Measurements from ENCODE around the gene ZNF593. TPM values are rescaled to one million over a fixed set of nuclear protein-coding genes. Genes with fewer than 3 reads are reported as not detected.

Gene ZNF593
- total and polyA plus RNA-seq, 7 donors = 16.3 to 114 (median 37.2) TPM

DNA sequence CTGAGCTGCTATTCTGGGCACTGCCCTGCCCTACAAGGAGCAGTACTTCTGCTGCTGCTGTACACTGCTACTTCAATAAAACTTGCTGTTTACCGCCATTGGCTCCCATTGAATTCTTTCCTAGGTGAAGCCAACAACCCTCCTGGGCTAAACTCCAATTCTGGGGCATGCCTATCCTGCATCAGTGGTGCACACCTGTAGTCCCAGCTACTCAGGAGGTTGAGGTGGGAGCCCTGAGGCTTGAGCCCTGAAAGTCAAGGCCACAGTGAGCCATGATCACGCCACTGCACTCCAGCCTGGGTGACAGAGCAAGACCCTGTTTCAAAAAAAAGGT is 36.9 kb upstream of the ZNF593 start:
- TF ChIP-seq EP300 (IDR thresholded peaks at IDR 0.05) (no peak), POLR2A (IDR thresholded peaks at IDR 0.05) (no peak), POLR2AphosphoS5 (IDR thresholded peaks at IDR 0.05) (no peak)
- TF ChIP-seq, protein P1, sequence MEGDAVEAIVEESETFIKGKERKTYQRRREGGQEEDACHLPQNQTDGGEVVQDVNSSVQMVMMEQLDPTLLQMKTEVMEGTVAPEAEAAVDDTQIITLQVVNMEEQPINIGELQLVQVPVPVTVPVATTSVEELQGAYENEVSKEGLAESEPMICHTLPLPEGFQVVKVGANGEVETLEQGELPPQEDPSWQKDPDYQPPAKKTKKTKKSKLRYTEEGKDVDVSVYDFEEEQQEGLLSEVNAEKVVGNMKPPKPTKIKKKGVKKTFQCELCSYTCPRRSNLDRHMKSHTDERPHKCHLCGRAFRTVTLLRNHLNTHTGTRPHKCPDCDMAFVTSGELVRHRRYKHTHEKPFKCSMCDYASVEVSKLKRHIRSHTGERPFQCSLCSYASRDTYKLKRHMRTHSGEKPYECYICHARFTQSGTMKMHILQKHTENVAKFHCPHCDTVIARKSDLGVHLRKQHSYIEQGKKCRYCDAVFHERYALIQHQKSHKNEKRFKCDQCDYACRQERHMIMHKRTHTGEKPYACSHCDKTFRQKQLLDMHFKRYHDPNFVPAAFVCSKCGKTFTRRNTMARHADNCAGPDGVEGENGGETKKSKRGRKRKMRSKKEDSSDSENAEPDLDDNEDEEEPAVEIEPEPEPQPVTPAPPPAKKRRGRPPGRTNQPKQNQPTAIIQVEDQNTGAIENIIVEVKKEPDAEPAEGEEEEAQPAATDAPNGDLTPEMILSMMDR (IDR thresholded peaks at IDR 0.05) = no peak
- Histone ChIP-seq H3K27me3 (no peaks in the 10 kb centered on the region), H3K4me1 (peaks cover 0 to 6% (median under 1%) of the 10 kb centered on the region in 4 donors), H3K27ac (no peak overlapping the region), H3K4me3 (no peak overlapping the region), H3K36me3 (no peaks in the 10 kb centered on the region), H3K9me3 (no peaks in the 10 kb centered on the region)
- DNase-seq = no peak
- intact Hi-C loops (cut with DNase I) = no loop called here
- WGBS, 2 donors = 81 to 90% methylated on average over 2 of the region's 2 CpGs

DNA sequence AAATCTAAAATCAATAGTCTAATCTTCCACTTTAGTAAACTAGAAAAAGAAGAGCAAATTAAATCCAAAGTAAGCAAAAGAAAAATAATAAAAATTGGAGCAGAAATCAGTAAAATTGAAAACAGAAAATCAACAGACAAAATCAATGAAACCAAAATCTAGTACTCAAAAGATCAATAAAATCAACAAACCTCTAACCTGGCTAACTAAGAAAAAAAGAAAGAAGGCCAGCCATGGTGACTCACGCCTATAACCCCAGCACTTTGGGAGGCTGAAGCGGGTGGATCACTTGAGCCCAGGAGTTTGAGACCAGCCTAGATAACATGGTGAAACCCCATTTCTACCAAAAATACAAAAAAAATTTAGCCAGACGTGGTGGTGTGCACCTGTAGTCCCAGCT is 35.2 kb upstream of the ZNF593 start:
- Histone ChIP-seq H3K9me3 (no peaks in the 10 kb centered on the region), H3K27ac (no peak overlapping the region), H3K4me3 (no peak overlapping the region), H3K36me3 (no peaks in the 10 kb centered on the region), H3K27me3 (no peaks in the 10 kb centered on the region), H3K4me1 (no peaks in the 10 kb centered on the region)
- 87 to 94% methylated on average over 3 of the region's 3 CpGs for WGBS, 2 donors
- intact Hi-C loops (cut with DNase I) = no loop called here
- no peak for DNase-seq
- TF ChIP-seq POLR2A (IDR thresholded peaks at IDR 0.05) (no peak), EP300 (IDR thresholded peaks at IDR 0.05) (no peak), POLR2AphosphoS5 (IDR thresholded peaks at IDR 0.05) (no peak)
- TF ChIP-seq, protein P1 (IDR thresholded peaks at IDR 0.05) = no peak

DNA sequence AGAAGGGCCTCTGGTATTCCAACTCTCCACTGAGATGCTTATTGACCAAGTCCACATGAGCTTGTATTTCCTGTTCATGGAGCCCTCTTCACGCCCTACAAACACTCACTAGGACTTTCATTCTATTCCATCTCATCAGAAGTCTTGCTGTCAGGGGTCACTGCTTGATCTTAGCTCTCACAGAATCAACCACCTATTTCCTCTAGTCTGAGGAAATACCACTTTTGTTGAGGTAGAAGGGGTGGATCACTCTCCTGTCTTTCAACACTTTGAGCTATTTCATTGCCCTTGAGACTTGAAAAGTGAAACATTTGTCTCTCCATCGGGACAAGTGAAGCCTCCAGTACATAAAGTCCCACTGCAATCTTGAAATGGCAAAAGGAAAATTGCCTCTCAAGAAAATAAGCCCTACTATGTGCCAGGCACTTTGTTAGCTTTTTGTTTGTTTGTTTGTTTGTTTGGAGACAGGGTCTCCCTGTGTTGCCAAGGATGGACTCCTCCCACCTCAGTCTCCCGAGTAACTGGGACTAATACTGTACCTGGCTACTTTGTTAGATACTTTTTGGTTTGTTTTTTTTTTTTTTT is 30.6 kb upstream of the ZNF593 start:
- no peak for TF ChIP-seq EP300 (IDR thresholded peaks at IDR 0.05)
- no peak for DNase-seq
- 67 to 72% methylated on average over 3 of the region's 3 CpGs for WGBS, 2 donors
- no peaks in the 10 kb centered on the region for H3K36me3 ChIP-seq
- no peak overlapping the region for H3K27ac ChIP-seq
- no peaks in the 10 kb centered on the region for H3K27me3 ChIP-seq
- H3K4me1 ChIP-seq = no peaks in the 10 kb centered on the region
- intact Hi-C loops (cut with DNase I) = no loop called here
- no peak overlapping the region for H3K4me3 ChIP-seq
- no peaks in the 10 kb centered on the region for H3K9me3 ChIP-seq

DNA sequence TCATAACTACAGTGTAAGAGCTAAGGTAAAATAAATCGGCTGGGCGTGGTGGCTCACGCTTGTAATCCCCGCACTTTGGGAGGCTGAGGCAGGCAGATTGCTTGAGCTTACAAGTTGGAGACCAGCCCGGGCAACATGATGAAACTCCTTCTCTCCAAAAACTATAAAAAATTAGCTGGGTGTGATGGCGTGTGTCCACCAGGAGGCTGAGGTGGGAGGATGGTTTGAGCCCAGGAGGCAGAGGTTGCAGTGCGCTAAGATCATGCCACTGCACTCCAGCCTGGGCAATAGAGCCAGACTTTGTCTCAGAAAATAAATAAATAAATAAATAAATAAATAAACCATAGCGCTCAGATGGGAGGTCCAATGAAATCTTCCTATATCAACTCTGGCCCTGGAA is 27.5 kb upstream of the ZNF593 start:
- DNase-seq = no peak
- TF ChIP-seq EP300 (IDR thresholded peaks at IDR 0.05) (no peak), POLR2A (IDR thresholded peaks at IDR 0.05) (no peak), POLR2AphosphoS5 (IDR thresholded peaks at IDR 0.05) (no peak)
- TF ChIP-seq, protein P1 (IDR thresholded peaks at IDR 0.05) = no peak
- WGBS, 2 donors = 85 to 88% methylated on average over 8 of the region's 8 CpGs
- no peak overlapping the region for H3K27ac ChIP-seq
- H3K27me3 ChIP-seq = no peaks in the 10 kb centered on the region
- intact Hi-C loops (cut with DNase I) = no loop called here
- peaks cover 0 to 5% (median 0%) of the 10 kb centered on the region in 4 donors for H3K4me1 ChIP-seq
- H3K36me3 ChIP-seq = no peaks in the 10 kb centered on the region
- no peaks in the 10 kb centered on the region for H3K9me3 ChIP-seq
- no peak overlapping the region for H3K4me3 ChIP-seq

DNA sequence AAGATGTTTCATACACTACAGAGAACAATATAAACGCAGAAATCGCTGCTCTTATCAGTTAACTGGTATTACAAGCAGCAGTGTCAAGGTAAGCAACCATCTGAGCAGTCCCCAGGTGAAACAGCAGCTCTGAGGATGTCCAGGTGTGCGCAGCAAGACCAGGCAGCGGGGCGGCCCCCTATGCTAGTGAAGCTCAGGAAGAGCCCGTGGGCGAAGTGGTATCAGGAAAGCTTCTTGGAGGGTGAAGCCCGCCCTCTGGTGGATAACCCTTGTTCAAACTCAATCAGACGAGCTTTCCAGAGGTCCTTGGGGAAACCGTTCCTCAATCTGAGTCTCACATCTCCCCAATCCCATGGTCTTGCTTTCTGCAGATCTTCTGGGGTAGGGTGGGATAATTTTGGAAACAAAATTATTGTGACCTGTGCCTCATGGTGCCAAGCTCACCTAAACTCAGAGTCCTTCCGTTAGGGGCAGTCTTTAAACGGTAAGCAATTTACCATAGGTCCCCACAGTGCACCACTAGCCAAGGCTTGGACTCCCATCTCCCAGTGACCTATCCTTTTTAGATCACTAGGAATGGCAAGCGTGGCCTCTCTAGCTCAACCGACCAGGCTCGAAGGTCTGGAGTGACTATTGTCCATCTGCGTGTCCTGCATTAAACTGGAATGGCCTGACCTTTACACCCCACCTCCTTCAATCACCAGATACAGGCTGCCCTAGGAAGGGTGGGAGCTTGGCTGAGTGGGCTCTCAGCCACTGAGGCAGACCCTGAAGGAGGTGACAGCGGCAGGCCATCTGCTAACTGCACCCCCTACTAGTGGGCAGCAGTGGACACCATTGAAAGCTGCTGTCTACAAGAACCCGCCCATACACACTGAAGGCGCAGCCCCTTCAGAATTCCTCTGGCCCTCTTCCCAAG is 24.4 kb upstream of the ZNF593 start:
- TF ChIP-seq EP300 (IDR thresholded peaks at IDR 0.05) (no peak), POLR2AphosphoS5 (IDR thresholded peaks at IDR 0.05) (no peak)
- TF ChIP-seq, protein P1 (IDR thresholded peaks at IDR 0.05) = peak; percentile 56 to 70 (median 68)
- Histone ChIP-seq H3K27me3 (no peaks in the 10 kb centered on the region), H3K4me3 (no peak overlapping the region), H3K36me3 (no peaks in the 10 kb centered on the region), H3K9me3 (no peaks in the 10 kb centered on the region), H3K4me1 (peaks cover 0 to 5% (median 0%) of the 10 kb centered on the region in 4 donors), H3K27ac (no peak overlapping the region)
- intact Hi-C loops (cut with DNase I) = loop anchor here (1.0 kb wide), 2 partner anchors 40 to 109 kb away; no protein-coding TSS in a partner anchor
- DNase-seq = peak; percentile 89
- WGBS, 2 donors = 24 to 33% methylated on average over 19 of the region's 19 CpGs

Data from sigmoid colon (tissue), 7 donors.